Airway epithelial cell (primary cell): ENCODE data around the gene LRRC61. TPM values are rescaled to one million over a fixed set of nuclear protein-coding genes. Genes with fewer than 3 reads are reported as not detected.

Experiments
- total RNA-seq: library from RNA; depleted of rRNA; stranded (reverse); fragments of >200 nt; gene quantifications from 2 replicates; pipeline ENCODE4 v1.2.3, GENCODE V29; 2015

The LRRC61 gene, protein sequence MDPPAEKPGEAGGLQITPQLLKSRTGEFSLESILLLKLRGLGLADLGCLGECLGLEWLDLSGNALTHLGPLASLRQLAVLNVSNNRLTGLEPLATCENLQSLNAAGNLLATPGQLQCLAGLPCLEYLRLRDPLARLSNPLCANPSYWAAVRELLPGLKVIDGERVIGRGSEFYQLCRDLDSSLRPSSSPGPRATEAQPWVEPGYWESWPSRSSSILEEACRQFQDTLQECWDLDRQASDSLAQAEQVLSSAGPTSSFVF
- 11.0 and 11.1 TPM in 2 replicates for total RNA-seq

DNA sequence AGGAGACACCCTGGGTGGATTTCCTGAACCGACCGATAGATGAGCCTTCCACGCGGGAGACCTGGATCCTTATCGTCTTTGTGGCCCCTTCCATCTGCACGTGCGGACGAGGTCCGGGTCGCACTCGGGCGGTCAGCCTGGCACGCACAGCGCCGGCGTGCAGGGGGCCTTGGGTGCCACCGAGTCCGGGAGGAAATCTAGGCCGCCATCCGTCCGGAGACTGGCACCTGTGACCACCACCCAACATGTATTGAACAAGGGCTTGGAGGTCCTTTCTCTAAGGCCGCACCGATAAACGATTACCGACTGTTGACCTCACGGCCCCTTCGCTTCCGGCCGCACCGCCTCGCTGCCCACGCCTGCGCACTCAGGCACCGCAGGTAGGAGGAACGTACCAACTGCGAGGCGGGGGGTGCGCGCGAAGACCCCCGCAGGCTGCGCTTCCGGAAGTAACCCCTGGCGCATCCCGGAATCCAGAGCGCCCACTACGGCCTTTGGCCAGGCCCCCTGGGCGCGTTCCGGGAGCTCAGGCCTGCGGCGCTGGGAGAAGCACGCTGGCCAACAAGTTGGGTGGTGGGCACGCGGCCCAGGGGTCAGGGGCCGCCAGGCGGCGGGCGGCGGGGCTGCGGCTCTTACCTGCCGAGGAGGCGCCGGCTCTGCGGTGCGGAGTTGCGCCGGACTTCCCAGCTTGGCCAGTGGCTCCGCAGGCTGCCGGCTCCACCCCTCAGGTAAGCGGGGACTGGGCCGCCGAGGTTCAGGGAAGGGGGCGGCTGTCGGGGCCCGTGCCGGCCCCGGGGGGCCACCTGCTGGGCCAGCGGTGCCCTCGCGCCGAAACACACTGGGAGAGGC is at the start of gene LRRC61, which contains the start of gene ACTR3C:
Gene LRRC61, plus strand, starts transcription at position 523 of the 849 bp plus-strand sequence. CDS start 13,507 bp downstream, outside the sequence.
Gene ACTR3C, minus strand, starts transcription at position 713 of the 849 bp plus-strand sequence. CDS start 28,249 bp downstream, outside the sequence.

DNA sequence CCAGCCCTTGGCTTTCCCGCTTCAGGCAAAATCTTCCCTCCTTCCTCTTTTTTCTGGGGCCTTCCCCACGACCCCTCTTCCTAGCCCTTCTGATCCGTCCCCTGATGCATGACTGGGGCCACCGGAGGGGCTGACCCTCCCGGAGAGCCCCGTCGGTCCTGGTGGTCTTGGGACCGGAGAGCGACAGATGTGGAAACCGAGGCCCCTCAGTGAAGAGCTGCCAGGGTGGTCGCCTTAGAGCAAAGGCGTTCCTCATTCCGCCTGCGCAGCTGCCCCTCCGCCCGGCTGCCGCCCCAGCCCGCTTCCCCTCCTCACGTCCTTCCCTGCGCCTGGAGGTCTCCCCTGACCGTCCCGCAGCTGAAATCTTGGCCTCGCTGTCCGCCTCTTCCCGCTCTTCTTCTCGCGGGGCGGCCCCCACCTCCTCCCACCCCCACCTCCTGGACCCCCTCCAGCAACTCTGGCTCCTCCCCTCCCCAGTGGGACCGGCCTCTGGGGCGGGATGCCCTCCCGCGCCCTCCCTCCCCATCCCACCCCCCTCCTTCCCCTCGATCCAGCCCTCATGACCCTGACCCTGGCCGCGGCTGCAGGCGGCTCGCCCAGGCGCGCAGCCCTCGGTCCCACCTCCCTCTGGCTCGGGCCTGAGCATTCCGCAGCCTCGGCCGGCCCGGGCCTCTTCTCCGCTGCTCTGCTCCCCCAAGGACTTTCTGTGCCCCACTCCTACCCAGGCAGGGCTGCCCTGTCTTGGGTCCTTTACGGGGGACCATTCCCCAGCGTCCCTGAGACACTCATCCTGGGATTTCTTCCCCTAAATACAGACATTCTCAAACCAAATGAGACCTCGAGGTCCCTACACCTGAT is 18.3 kb downstream of the LRRC61 start, which contains the start of gene RARRES2:
Gene RARRES2, minus strand, starts transcription at position 367 of the 858 bp plus-strand sequence. CDS start 1,020 bp downstream, outside the sequence.

DNA sequence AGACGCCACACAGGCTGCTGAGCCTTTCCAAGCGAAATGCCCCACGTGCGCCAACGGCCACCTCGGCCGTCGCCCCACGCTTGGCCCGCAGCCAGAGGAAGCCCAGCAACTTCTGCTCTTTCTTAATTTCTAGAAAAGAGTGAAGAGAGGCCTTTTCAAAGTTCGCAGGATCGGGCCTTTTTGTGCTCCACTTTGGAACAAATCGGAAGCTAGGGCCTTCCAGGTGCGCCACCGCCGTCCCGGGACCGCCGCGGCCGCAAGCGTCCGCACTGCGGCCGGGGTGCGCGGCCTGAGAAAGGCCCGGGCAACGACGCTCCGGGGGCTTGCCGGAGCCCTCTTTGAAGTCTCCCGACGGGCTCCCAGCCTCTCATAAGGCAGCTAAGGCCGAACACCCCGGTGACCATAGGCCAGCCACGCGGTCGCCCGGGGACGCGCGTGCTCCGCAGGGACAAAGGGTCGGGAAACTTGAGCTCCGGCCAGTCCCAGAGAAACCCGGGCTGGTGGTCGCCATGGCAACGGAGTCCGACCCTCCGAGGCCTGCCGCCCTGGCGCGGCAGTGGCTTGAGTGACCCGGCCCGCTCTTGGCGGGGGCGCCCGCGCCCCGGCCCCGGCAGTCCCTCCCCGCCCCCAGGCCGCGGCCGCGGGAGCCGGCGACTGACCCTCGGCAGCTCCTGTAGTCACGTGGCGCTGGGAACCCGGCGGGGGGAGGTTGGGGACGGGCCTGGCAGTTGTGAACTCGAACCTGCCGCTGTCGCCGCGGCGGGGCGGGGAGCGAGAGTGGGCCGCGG is 45.1 kb downstream of the LRRC61 start, which contains the start of gene REPIN1:
Gene REPIN1, plus strand, starts transcription at position 727 of the 788 bp plus-strand sequence. CDS start 890 bp downstream, outside the sequence.

DNA sequence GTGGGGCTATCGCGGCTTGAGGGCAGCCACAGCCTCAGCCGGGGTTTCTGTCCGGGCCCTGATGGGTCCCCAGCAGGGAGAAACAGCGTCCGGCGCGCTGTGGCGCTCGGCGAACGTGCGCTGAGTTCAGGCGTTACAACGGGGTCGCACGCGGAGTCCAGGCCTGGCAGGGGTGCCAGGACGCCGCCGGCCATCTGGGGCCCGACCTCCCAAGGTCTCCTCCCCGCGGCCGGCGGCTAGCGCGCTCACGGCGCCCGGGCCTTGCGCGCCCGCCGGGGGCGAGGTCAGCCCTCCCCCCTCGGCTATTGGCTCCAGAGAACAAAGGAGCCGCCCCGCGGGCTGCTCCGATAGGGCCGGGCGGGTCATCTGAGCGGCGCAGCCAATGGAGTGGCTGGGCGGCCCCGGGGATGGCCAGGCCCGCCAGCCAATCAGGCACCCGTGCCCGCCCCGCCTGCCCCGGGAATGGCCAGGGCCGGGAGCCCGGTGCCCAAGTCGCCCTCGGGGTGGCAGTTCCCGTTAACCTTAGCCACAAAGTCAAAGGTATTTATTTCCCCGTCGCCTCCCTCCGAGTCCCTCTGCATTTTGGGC is 55.8 kb downstream of the LRRC61 start, which contains the start of gene ZNF775:
Gene ZNF775, plus strand, starts transcription at position 478 of the 588 bp plus-strand sequence. CDS start 9,141 bp downstream, outside the sequence.

Other genes with a start within 250 kb of the LRRC61 start
- 0.88 and 1.8 TPM in 2 replicates for gene ACTR3C, start 190 bp downstream of the LRRC61 start, total RNA-seq
- not detected in 2 replicates for gene RARRES2, start 18.3 kb downstream of the LRRC61 start, total RNA-seq
- 65.3 and 70.5 TPM in 2 replicates for gene REPIN1, start 45.5 kb downstream of the LRRC61 start, total RNA-seq
- 3.4 and 5.1 TPM in 2 replicates for gene ZNF775, start 56.0 kb downstream of the LRRC61 start, total RNA-seq
- gene GIMAP8, start 127.3 kb downstream of the LRRC61 start, total RNA-seq = 0.07 TPM in 1 of 2 replicates, not detected in the other
- gene GIMAP7, start 191.5 kb downstream of the LRRC61 start, total RNA-seq = not detected in 2 replicates
- not detected in 2 replicates for gene GIMAP4, start 244.0 kb downstream of the LRRC61 start, total RNA-seq